Endothelial cell of umbilical vein (primary cell): ENCODE data around the gene LIN28A. TPM values are rescaled to one million over a fixed set of nuclear protein-coding genes. Genes with fewer than 3 reads are reported as not detected.
"Not testable (repeated sequence)": the region's sequence is repeated elsewhere in the genome, so short reads cannot be mapped to it uniquely, and the experiment has no call there.

Source experiments
- BruUV-seq: library from RNA; stranded (reverse); fragments of 400-500 nt; replicated peaks from 2 replicates; lab custom pipeline; 2021; lab: Mats Ljungman, UMichigan
- CTCF ChIA-PET: fragments of 300-600, 350-600 bp; sonication (Branson Sonifier 250); formaldehyde crosslinking; loops from one replicate; lab custom pipeline; 2021; ENCODE audit warnings: antibody characterized with exemption, inconsistent platforms; lab: Charles Lee
- POLR2A ChIA-PET: fragments of 300-600, 350-600 bp; sonication (Branson Sonifier 250); formaldehyde crosslinking; loops from one replicate; lab custom pipeline; 2021; ENCODE audit warnings: antibody characterized with exemption, inconsistent platforms; lab: Charles Lee
- DNase-seq: peaks from one replicate; pipeline ENCODE4 v3.0.0-alpha.2; 2011; ENCODE audit warnings: low read depth, low spot score
- FAIRE-seq: peaks from 2 replicates; lab custom pipeline; 2011; peaks lifted over from hg19 to GRCh38; lab: Jason Lieb, UNC
- H2AFZ ChIP-seq: 2 replicates; pipeline ENCODE4 v1.6.0; 2012; ENCODE audit warnings: low read depth, low read length, control low read depth, inconsistent platforms
- H3K27ac ChIP-seq: 2 replicates; pipeline ENCODE4 v1.5.1; 2011; ENCODE audit warnings: low read depth, mild to moderate bottlenecking, control low read depth, low read length, moderate library complexity; ENCODE audit not compliant: insufficient read depth
- H3K27me3 ChIP-seq, 2 experiments: 2 replicates each; pipeline versions ENCODE4 v1.6.0 to v1.6.1; 2011; ENCODE audit warnings: low read length in 2 of 2, mixed read lengths in 1 of 2; ENCODE audit not compliant: control insufficient read depth in 2 of 2, insufficient read depth in 2 of 2
- H3K36me3 ChIP-seq, 2 experiments: 2 replicates in 1 of 2; 3 replicates in 1 of 2; pipeline ENCODE4 v1.5.1; 2011; ENCODE audit warnings: low read length in 2 of 2, mild to moderate bottlenecking in 1 of 2, moderate library complexity in 1 of 2; ENCODE audit not compliant: control insufficient read depth in 2 of 2, insufficient read depth in 2 of 2; ENCODE audit errors: extremely low read depth in 1 of 2
- H3K4me1 ChIP-seq: 3 replicates; pipeline ENCODE4 v1.5.1; 2011; ENCODE audit warnings: mild to moderate bottlenecking, low read length; ENCODE audit not compliant: control insufficient read depth, insufficient read depth; ENCODE audit errors: extremely low read depth
- H3K4me2 ChIP-seq: 2 replicates; pipeline ENCODE4 v1.6.1; 2011; ENCODE audit warnings: low read length, control low read depth, mixed read lengths; ENCODE audit not compliant: insufficient read depth
- H3K4me3 ChIP-seq, 3 experiments: fragments of 200-600 bp in 1 of 3; sonication (generic), shearing (Covaris generic) in 1 of 3; replicated peaks in 1 of 3; 2 replicates each; pipeline ENCODE4 v1.5.1; 2011 to 2016; ENCODE audit warnings: control low read depth in 3 of 3, low read length in 3 of 3, mild to moderate bottlenecking in 2 of 3, inconsistent platforms in 1 of 3, low read depth in 1 of 3, moderate library complexity in 1 of 3; ENCODE audit not compliant: insufficient read depth in 1 of 3
- H3K79me2 ChIP-seq: 2 replicates; pipeline ENCODE4 v1.6.0; 2012; ENCODE audit warnings: low read length, inconsistent platforms; ENCODE audit not compliant: control insufficient read depth, insufficient read depth
- H3K9ac ChIP-seq: replicated peaks from 2 replicates; pipeline ENCODE3; 2011; ENCODE audit warnings: low read length, control low read depth; ENCODE audit not compliant: insufficient read depth; ENCODE audit errors: extremely low read depth
- H3K9me1 ChIP-seq: replicated peaks from 3 replicates; pipeline ENCODE4 v1.6.0; 2011; ENCODE audit warnings: mild to moderate bottlenecking, low read length; ENCODE audit not compliant: control insufficient read depth, insufficient read depth; ENCODE audit errors: extremely low read depth
- H3K9me3 ChIP-seq: replicated peaks from 2 replicates; pipeline ENCODE4 v1.5.1; 2012; ENCODE audit warnings: low read length, inconsistent platforms; ENCODE audit not compliant: control insufficient read depth, insufficient read depth
- H4K20me1 ChIP-seq: replicated peaks from 2 replicates; pipeline ENCODE3; 2011; ENCODE audit warnings: mild to moderate bottlenecking, low read length; ENCODE audit not compliant: control insufficient read depth, insufficient read depth; ENCODE audit errors: extremely low read depth
- EZH2 ChIP-seq: IDR thresholded peaks from 2 replicates; pipeline ENCODE4 v1.6.1; 2012; ENCODE audit warnings: borderline replicate concordance, low read depth, mild to moderate bottlenecking, moderate library complexity, low read length, inconsistent platforms; ENCODE audit not compliant: severe bottlenecking
- JUN ChIP-seq: IDR thresholded peaks from 2 replicates; pipeline ENCODE4 v1.6.1; 2011; ENCODE audit warnings: borderline replicate concordance, low read depth; ENCODE audit not compliant: insufficient read length, insufficient read depth
- MYC ChIP-seq: IDR thresholded peaks from one replicate; pipeline ENCODE4 v1.6.1; 2011; ENCODE audit warnings: mild to moderate bottlenecking, low read depth, low read length
- POLR2A ChIP-seq: IDR thresholded peaks from 2 replicates; pipeline ENCODE4 v1.6.1; 2012; ENCODE audit warnings: low read depth, mild to moderate bottlenecking, control low read depth, low read length
- POLR2AphosphoS5 ChIP-seq: IDR thresholded peaks from 2 replicates; pipeline ENCODE4 v1.6.1; 2012; ENCODE audit warnings: low read depth, mild to moderate bottlenecking, control low read depth, low read length, moderate library complexity; ENCODE audit not compliant: insufficient read depth
- dilution Hi-C: fragments of 300-500 bp; cut with MboI; formaldehyde crosslinking; loops from one replicate; pipeline ENCODE4 v1.15.0; 2019; ENCODE audit warnings: low sequenced_read_pairs; ENCODE audit not compliant: extremely low pct_ligation_motif_present
- intact Hi-C: fragments of 100-400 bp; cut with micrococcal nuclease; formaldehyde crosslinking; loops from one replicate; pipeline ENCODE4 v1.10.0; 2022
- polyA plus RNA-seq, 4 experiments: library from polyadenylated mRNA; depleted of rRNA in 3 of 4; stranded (reverse) in 3 of 4; unstranded in 1 of 4; fragments of >200 nt; gene quantifications; 2 replicates each; pipeline versions ENCODE4 v1.2.1 to v1.2.3, GENCODE V29; 2011 to 2012; ENCODE audit warnings: missing spikeins in 1 of 4
- total RNA-seq: library from RNA; stranded (reverse); gene quantifications from 2 replicates; pipeline ENCODE4 v1.2.3, GENCODE V29; 2021
- TF ChIP-seq, protein P1 (sequence below): IDR thresholded peaks from 2 replicates; pipeline ENCODE4 v1.6.1; 2011; ENCODE audit not compliant: insufficient read depth, insufficient read length

The LIN28A gene
- total and polyA plus RNA-seq, 2 donors (not counting 3 experiments of a cell fraction or from before 2014, with no cell fraction given): 0.11 TPM; not detected in 1

DNA sequence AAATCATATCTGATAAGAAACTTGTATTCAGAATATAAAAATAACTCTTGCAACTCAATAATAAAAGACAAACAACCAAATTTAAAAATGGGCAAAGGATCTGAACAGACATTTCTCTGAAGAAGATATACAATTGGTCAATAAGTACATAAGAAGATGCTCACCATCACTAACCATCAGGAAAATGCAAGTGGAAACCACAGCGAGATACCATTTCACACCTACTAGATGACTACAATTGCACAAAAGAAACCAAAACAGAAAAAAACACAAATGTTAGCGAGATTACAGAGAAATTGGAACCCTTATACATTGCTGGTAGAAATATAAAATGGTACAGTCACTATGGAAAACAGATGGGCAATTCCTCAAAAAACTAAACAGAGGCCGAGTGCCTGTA is 26.5 kb upstream of the LIN28A start:
- dilution Hi-C loops: no loop called here
- ChIA-PET POLR2A (no interaction called here), CTCF (interaction anchor here (3.6 kb wide), 1 partner anchor 33 kb away, joined by 13 read pairs; no protein-coding TSS in a partner anchor)
- DNase-seq (no peak), FAIRE-seq (no peak)
- Histone ChIP-seq H3K9ac (no peak overlapping the region), H3K4me3 (no peak overlapping the region), H4K20me1 (no peaks in the 10 kb centered on the region), H3K9me3 (no peaks in the 10 kb centered on the region), H3K4me1 (no peaks in the 10 kb centered on the region), H3K27me3 (peaks cover 0 to 2% of the 10 kb centered on the region in 2 experiments), H3K9me1 (no peaks in the 10 kb centered on the region), H3K27ac (no peak overlapping the region), H2AFZ (no peak overlapping the region), H3K36me3 (no peaks in the 10 kb centered on the region), H3K4me2 (no peak overlapping the region), H3K79me2 (no peaks in the 10 kb centered on the region)
- intact Hi-C loops: no loop called here
- BruUV-seq: no TSS peak
- TF ChIP-seq POLR2A (no peak), JUN (no peak), POLR2AphosphoS5 (no peak), EZH2 (no peak), MYC (no peak)
- TF ChIP-seq, protein P1, sequence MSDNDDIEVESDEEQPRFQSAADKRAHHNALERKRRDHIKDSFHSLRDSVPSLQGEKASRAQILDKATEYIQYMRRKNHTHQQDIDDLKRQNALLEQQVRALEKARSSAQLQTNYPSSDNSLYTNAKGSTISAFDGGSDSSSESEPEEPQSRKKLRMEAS: no peak

DNA sequence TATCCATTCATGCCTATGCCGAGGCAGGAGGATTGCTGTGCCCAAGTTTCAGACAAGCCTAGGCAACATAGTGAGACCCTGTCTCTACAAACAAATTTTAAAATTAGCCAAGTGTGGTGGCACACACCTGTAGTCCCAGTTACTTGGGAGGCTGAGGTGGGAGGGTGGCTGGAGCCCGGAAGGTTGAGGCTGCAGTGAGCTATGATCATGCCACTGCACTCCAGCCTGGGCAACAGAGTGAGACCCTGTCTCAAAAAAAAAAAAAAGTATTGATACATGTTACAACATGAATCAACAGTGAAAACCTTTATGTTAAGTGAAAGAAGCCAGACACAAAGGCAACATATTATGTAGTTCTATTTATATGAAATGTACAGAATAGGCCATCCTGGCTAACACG is 25.6 kb upstream of the LIN28A start:
- H3K4me1 ChIP-seq, H3K9me3 ChIP-seq, H3K4me3 ChIP-seq, FAIRE-seq, POLR2A ChIA-PET, H3K79me2 ChIP-seq, intact Hi-C loops, H3K36me3 ChIP-seq, BruUV-seq, H3K4me2 ChIP-seq, dilution Hi-C loops, H3K9ac ChIP-seq, H3K9me1 ChIP-seq, H3K27ac ChIP-seq, DNase-seq, H2AFZ ChIP-seq, H3K27me3 ChIP-seq, H4K20me1 ChIP-seq: not testable (repeated sequence)
- CTCF ChIA-PET: interaction anchor here (0.7 to 1.9 kb wide), 2 partner anchors 32 to 321 kb away, joined by 3 to 5 read pairs; no protein-coding TSS in a partner anchor
